IPS-20b (cell line): ENCODE measurements around the gene TNFRSF25.
A peak's percentile ranks its signal among the peaks of the same experiment; 100 is the strongest.
"Not testable (repeated sequence)": the region's sequence is repeated elsewhere in the genome, so short reads cannot be mapped to it uniquely, and the experiment has no call there.

Source experiments
- H3K27ac ChIP-seq: one replicate; pipeline ENCODE4 v1.5.1; 2013; ENCODE audit warnings: low read length
- H3K27me3 ChIP-seq: 2 replicates; pipeline ENCODE4 v1.6.1; 2013; ENCODE audit warnings: mild to moderate bottlenecking, low read length, inconsistent platforms; ENCODE audit not compliant: insufficient read depth
- H3K36me3 ChIP-seq: 2 replicates; pipeline ENCODE4 v1.6.1; 2013; ENCODE audit warnings: low read depth, mild to moderate bottlenecking, inconsistent platforms, low read length, moderate library complexity; ENCODE audit not compliant: insufficient read depth
- H3K4me1 ChIP-seq: 2 replicates; pipeline ENCODE4 v1.6.1; 2013; ENCODE audit warnings: mild to moderate bottlenecking, control low read depth, inconsistent platforms, low read length, moderate library complexity; ENCODE audit not compliant: insufficient read depth
- H3K4me3 ChIP-seq: 2 replicates; pipeline ENCODE4 v1.5.1; 2013; ENCODE audit warnings: mild to moderate bottlenecking, low read length, inconsistent platforms
- H3K9ac ChIP-seq: 2 replicates; pipeline ENCODE4 v1.6.1; 2013; ENCODE audit warnings: low read depth, mild to moderate bottlenecking, inconsistent platforms, low read length, moderate library complexity
- H3K9me3 ChIP-seq: 2 replicates; pipeline ENCODE4 v1.6.1; 2013; ENCODE audit warnings: mild to moderate bottlenecking, low read depth, low read length, inconsistent platforms; ENCODE audit not compliant: insufficient read depth

Gene TNFRSF25

GRCh38 chr1:6453895-6454855 is 11.8 kb downstream of the TNFRSF25 start:
- not testable (repeated sequence) for H3K27ac ChIP-seq, H3K4me3 ChIP-seq, H3K9me3 ChIP-seq, H3K9ac ChIP-seq, H3K36me3 ChIP-seq, H3K4me1 ChIP-seq
- H3K27me3 ChIP-seq: peaks cover 63% of the 10 kb centered on the region

GRCh38 chr1:6450943-6451373 is 15.0 kb downstream of the TNFRSF25 start:
- Histone ChIP-seq H3K27ac (no peak overlapping the region), H3K4me3 (no peak overlapping the region), H3K27me3 (peaks cover 71% of the 10 kb centered on the region), H3K9me3 (no peaks in the 10 kb centered on the region), H3K9ac (no peak overlapping the region), H3K4me1 (peaks cover 8% of the 10 kb centered on the region; the same call in 1 of the 2 replicates), H3K36me3 (no peaks in the 10 kb centered on the region)

GRCh38 chr1:6450486-6450885 is 15.5 kb downstream of the TNFRSF25 start:
- not testable (repeated sequence) for H3K4me3 ChIP-seq, H3K4me1 ChIP-seq, H3K9me3 ChIP-seq, H3K9ac ChIP-seq, H3K27ac ChIP-seq, H3K36me3 ChIP-seq
- H3K27me3 ChIP-seq: peaks cover 67% of the 10 kb centered on the region

- H3K27me3 ChIP-seq: peaks cover 62% of the 10 kb centered on the region
- H3K9me3 ChIP-seq: no peaks in the 10 kb centered on the region
These were observed 15.9 kb downstream of the TNFRSF25 start for GRCh38 chr1:6450005-6450450.

GRCh38 chr1:6448749-6449631 is 17.0 kb downstream of the TNFRSF25 start:
- Histone ChIP-seq H3K36me3 (no peaks in the 10 kb centered on the region), H3K4me1 (peaks cover 8% of the 10 kb centered on the region; the same call in 1 of the 2 replicates), H3K27me3 (peaks cover 52% of the 10 kb centered on the region), H3K9me3 (no peaks in the 10 kb centered on the region), H3K27ac (no peak overlapping the region), H3K4me3 (peak overlapping the region; percentile 42; the same call in 1 of the 2 replicates), H3K9ac (no peak overlapping the region)

More at GRCh38 chr1:6450005-6450450, 15.9 kb downstream of the TNFRSF25 start:
- H3K27ac ChIP-seq: no peak overlapping the region
- H3K4me1 ChIP-seq: peaks cover 8% of the 10 kb centered on the region; the same call in 1 of the 2 replicates
- H3K36me3 ChIP-seq: no peaks in the 10 kb centered on the region
- H3K9ac ChIP-seq: no peak overlapping the region
- H3K4me3 ChIP-seq: no peak overlapping the region

GRCh38 chr1:6447818-6448748 is 17.9 kb downstream of the TNFRSF25 start:
- Histone ChIP-seq H3K27ac (no peak overlapping the region), H3K4me1 (peaks cover 8% of the 10 kb centered on the region; the same call in 1 of the 2 replicates), H3K9me3 (no peaks in the 10 kb centered on the region), H3K27me3 (peaks cover 43% of the 10 kb centered on the region), H3K36me3 (no peaks in the 10 kb centered on the region), H3K9ac (peak overlapping the region; percentile 61; the same call in 1 of the 2 replicates), H3K4me3 (peak overlapping the region; percentile 64; the same call in 1 of the 2 replicates)

- Histone ChIP-seq H3K9ac (peak overlapping the region; percentile 61; the same call in 1 of the 2 replicates), H3K4me1 (peaks cover 8% of the 10 kb centered on the region; the same call in 1 of the 2 replicates), H3K27ac (peak overlapping the region; percentile 24), H3K27me3 (peaks cover 34% of the 10 kb centered on the region), H3K9me3 (no peaks in the 10 kb centered on the region), H3K36me3 (no peaks in the 10 kb centered on the region), H3K4me3 (peak overlapping the region; percentile 64)
These were observed 18.8 kb downstream of the TNFRSF25 start for GRCh38 chr1:6447016-6447817.

GRCh38 chr1:6446665-6447015 is 19.3 kb downstream of the TNFRSF25 start:
- Histone ChIP-seq H3K4me3 (peak overlapping the region; percentile 64; the same call in 1 of the 2 replicates), H3K4me1 (peaks cover 8% of the 10 kb centered on the region; the same call in 1 of the 2 replicates), H3K9ac (peak overlapping the region; percentile 61; the same call in 1 of the 2 replicates), H3K36me3 (no peaks in the 10 kb centered on the region), H3K27me3 (peaks cover 39% of the 10 kb centered on the region), H3K9me3 (no peaks in the 10 kb centered on the region), H3K27ac (peak overlapping the region; percentile 24)

GRCh38 chr1:6445929-6446328 is 20.0 kb downstream of the TNFRSF25 start:
- not testable (repeated sequence) for H3K4me1 ChIP-seq

GRCh38 chr1:6445062-6445763 is 20.8 kb downstream of the TNFRSF25 start:
- peaks cover 43% of the 10 kb centered on the region for H3K27me3 ChIP-seq
- no peaks in the 10 kb centered on the region for H3K9me3 ChIP-seq
- H3K4me3 ChIP-seq: no peak overlapping the region
- no peaks in the 10 kb centered on the region for H3K36me3 ChIP-seq
- no peak overlapping the region for H3K27ac ChIP-seq
- H3K9ac ChIP-seq: no peak overlapping the region
- peaks cover 8% of the 10 kb centered on the region; the same call in 1 of the 2 replicates for H3K4me1 ChIP-seq

More at GRCh38 chr1:6445929-6446328, 20.0 kb downstream of the TNFRSF25 start:
- H3K27ac ChIP-seq, H3K9ac ChIP-seq, H3K36me3 ChIP-seq, H3K9me3 ChIP-seq, H3K4me3 ChIP-seq: not testable (repeated sequence)
- peaks cover 45% of the 10 kb centered on the region for H3K27me3 ChIP-seq
